Vagina (tissue), 2 donors: ENCODE results near the gene ARSH. TPM values are rescaled to one million over a fixed set of nuclear protein-coding genes. Genes with fewer than 3 reads are reported as not detected.
"Not testable (repeated sequence)": the region's sequence is repeated elsewhere in the genome, so short reads cannot be mapped to it uniquely, and the experiment has no call there.

Experiments
- DNase-seq, 2 donors: peaks; one replicate each; pipeline ENCODE4 v3.0.0-alpha.2; 2017; ENCODE audit errors: extremely low spot score in 2 of 2
- H3K27ac ChIP-seq: fragments of 200-600 bp; sonication (generic); one replicate; pipeline ENCODE4 v1.5.1; 2019
- H3K27me3 ChIP-seq: fragments of 200-600 bp; sonication (generic); one replicate; pipeline ENCODE4 v1.5.1; 2019
- H3K36me3 ChIP-seq, 2 donors: fragments of 200-600 bp; sonication (generic); one replicate each; pipeline ENCODE4 v1.5.1; 2017 to 2019
- H3K4me1 ChIP-seq: fragments of 200-600 bp; sonication (generic); one replicate; pipeline ENCODE4 v1.5.1; 2019
- H3K4me3 ChIP-seq, 2 donors: fragments of 200-600 bp; sonication (generic); 1 replicate in 1 of 2; 2 replicates in 1 of 2; pipeline ENCODE4 v1.5.1; 2016 to 2019
- H3K9me3 ChIP-seq: fragments of 200-600 bp; sonication (generic); one replicate; pipeline ENCODE4 v1.5.1; 2019
- POLR2A ChIP-seq, 2 donors: fragments of 450-650 bp; IDR thresholded peaks; one replicate each; pipeline ENCODE4 v1.6.1; 2017; ENCODE audit warnings: antibody characterized with exemption in 2 of 2, mild to moderate bottlenecking in 2 of 2, moderate library complexity in 2 of 2
- POLR2AphosphoS5 ChIP-seq, 2 donors: sonication (generic); formaldehyde crosslinking; IDR thresholded peaks; one replicate each; pipeline ENCODE4 v1.9.0; 2017; ENCODE audit warnings: antibody characterized with exemption in 2 of 2, mild to moderate bottlenecking in 2 of 2, low read depth in 1 of 2; ENCODE audit not compliant: insufficient read depth in 1 of 2
- intact Hi-C: fragments of 100-400 bp; cut with DNase I; formaldehyde crosslinking; loops from one replicate; pipeline ENCODE4 v1.15.1; 2023
- total RNA-seq: library from RNA; depleted of rRNA; stranded (reverse); fragments of >200 nt; gene quantifications from one replicate; pipeline ENCODE4 v1.2.3, GENCODE V29; 2016
- TF ChIP-seq, protein P1 (sequence below), 3 experiments: fragments of 450-650 bp in 2 of 3; fragments of 200-600 bp in 1 of 3; sonication (generic) in 1 of 3; IDR thresholded peaks; one replicate each; pipeline ENCODE4 v1.5.1; 2017 to 2019; ENCODE audit warnings: antibody characterized with exemption in 3 of 3, mild to moderate bottlenecking in 2 of 3, moderate library complexity in 2 of 3

ARSH gene
- total RNA-seq, 1 donor from 2014 or later, result not detected

- H3K9me3 ChIP-seq, result no peaks in the 10 kb centered on the region
- H3K27me3 ChIP-seq, result no peaks in the 10 kb centered on the region
- no peak for DNase-seq
- H3K4me3 ChIP-seq, result no peak overlapping the region
- no peak overlapping the region for H3K27ac ChIP-seq
- intact Hi-C loops, result no loop called here
- H3K36me3 ChIP-seq, result no peaks in the 10 kb centered on the region
- H3K4me1 ChIP-seq, result no peaks in the 10 kb centered on the region
- no peak for TF ChIP-seq POLR2AphosphoS5 (IDR thresholded peaks at IDR 0.05; ENCODE audit: insufficient read depth in 1 of 2, low read depth in 1 of 2)
- TF ChIP-seq POLR2A (IDR thresholded peaks at IDR 0.05), result no peak
- TF ChIP-seq, protein P1, sequence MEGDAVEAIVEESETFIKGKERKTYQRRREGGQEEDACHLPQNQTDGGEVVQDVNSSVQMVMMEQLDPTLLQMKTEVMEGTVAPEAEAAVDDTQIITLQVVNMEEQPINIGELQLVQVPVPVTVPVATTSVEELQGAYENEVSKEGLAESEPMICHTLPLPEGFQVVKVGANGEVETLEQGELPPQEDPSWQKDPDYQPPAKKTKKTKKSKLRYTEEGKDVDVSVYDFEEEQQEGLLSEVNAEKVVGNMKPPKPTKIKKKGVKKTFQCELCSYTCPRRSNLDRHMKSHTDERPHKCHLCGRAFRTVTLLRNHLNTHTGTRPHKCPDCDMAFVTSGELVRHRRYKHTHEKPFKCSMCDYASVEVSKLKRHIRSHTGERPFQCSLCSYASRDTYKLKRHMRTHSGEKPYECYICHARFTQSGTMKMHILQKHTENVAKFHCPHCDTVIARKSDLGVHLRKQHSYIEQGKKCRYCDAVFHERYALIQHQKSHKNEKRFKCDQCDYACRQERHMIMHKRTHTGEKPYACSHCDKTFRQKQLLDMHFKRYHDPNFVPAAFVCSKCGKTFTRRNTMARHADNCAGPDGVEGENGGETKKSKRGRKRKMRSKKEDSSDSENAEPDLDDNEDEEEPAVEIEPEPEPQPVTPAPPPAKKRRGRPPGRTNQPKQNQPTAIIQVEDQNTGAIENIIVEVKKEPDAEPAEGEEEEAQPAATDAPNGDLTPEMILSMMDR (IDR thresholded peaks at IDR 0.05), result no peak
These were observed 37.9 kb downstream of the ARSH start for GRCh38 chrX:3044196-3044595.

- Histone ChIP-seq H3K4me1 (no peaks in the 10 kb centered on the region), H3K27me3 (no peaks in the 10 kb centered on the region), H3K27ac (no peak overlapping the region), H3K9me3 (no peaks in the 10 kb centered on the region), H3K4me3 (no peak overlapping the region), H3K36me3 (no peaks in the 10 kb centered on the region)
- intact Hi-C loops, result no loop called here
- no peak for DNase-seq
- TF ChIP-seq, protein P1 (IDR thresholded peaks at IDR 0.05), result no peak
- TF ChIP-seq POLR2AphosphoS5 (IDR thresholded peaks at IDR 0.05; ENCODE audit: insufficient read depth in 1 of 2, low read depth in 1 of 2) (no peak), POLR2A (IDR thresholded peaks at IDR 0.05) (no peak)
These were observed 38.3 kb downstream of the ARSH start for GRCh38 chrX:3044671-3045070.

DNA sequence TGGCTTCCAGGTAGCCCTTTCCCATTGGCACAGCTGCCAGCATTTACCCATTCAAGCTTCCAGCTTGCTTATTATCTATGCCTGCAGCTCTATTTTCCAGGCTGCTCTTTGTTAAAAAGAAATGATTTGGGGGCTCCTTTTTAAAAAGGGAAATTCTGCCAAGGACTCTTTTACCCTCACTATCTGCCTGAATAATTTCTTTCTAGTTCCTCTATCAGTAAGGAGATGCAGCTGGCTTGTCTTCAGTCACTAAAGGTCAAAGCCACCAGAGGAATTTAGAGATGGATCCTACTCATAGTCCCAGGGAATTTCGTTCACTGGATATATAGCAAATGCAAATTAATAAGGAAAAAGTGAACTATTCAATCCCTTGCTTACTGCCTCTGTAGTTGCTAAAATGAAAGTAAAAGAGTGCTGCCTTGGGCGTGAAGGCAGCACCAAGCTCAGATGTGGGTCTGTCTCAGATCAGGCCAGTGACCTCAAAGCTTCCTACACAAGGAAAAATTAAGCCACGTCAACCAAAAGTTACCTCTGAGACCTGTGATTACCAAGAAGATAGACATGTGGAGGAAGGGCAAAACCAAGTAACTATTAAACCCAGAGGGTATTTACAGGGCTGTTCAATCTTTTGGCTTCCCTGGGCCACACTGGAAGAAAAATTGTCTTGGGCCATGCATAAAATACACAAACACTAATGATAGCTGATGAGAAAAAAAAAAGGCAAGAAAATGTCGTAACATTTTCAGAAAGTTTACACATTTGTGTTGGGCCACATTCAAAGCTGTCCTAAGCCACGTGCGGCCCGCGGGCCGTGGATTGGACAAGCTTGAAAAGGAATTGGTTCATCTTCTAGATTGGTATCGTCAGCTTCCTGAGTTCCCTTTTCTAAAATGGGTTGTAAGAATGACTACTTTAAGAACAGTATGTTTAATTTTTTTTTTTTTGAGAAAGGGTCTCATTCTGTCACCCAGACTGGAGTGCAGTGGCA, 40.2 kb downstream of the ARSH start:
- no peaks in the 10 kb centered on the region for H3K27me3 ChIP-seq
- no peaks in the 10 kb centered on the region for H3K4me1 ChIP-seq
- no peak overlapping the region for H3K4me3 ChIP-seq
- H3K36me3 ChIP-seq, result no peaks in the 10 kb centered on the region
- H3K27ac ChIP-seq, result no peak overlapping the region
- intact Hi-C loops, result no loop called here
- H3K9me3 ChIP-seq, result no peaks in the 10 kb centered on the region
- TF ChIP-seq, protein P1 (IDR thresholded peaks at IDR 0.05), result no peak
- TF ChIP-seq POLR2A (IDR thresholded peaks at IDR 0.05), result no peak
- no peak for TF ChIP-seq POLR2AphosphoS5 (IDR thresholded peaks at IDR 0.05; ENCODE audit: insufficient read depth in 1 of 2, low read depth in 1 of 2)
- no peak for DNase-seq

- H3K27ac ChIP-seq, DNase-seq, H3K9me3 ChIP-seq, H3K36me3 ChIP-seq, H3K27me3 ChIP-seq, intact Hi-C loops, H3K4me3 ChIP-seq, H3K4me1 ChIP-seq: not testable (repeated sequence)
These were observed 44.3 kb downstream of the ARSH start for GRCh38 chrX:3050523-3051175.

GRCh38 chrX:3052860-3053259, 46.5 kb downstream of the ARSH start:
- TF ChIP-seq, protein P1 (IDR thresholded peaks at IDR 0.05), result no peak
- TF ChIP-seq POLR2AphosphoS5 (IDR thresholded peaks at IDR 0.05; ENCODE audit: insufficient read depth in 1 of 2, low read depth in 1 of 2), result no peak
- TF ChIP-seq POLR2A (IDR thresholded peaks at IDR 0.05), result no peak
- no peaks in the 10 kb centered on the region for H3K9me3 ChIP-seq
- H3K4me3 ChIP-seq, result no peak overlapping the region
- no peaks in the 10 kb centered on the region for H3K27me3 ChIP-seq
- no peaks in the 10 kb centered on the region for H3K4me1 ChIP-seq
- DNase-seq, result no peak
- intact Hi-C loops, result no loop called here
- H3K36me3 ChIP-seq, result no peaks in the 10 kb centered on the region
- H3K27ac ChIP-seq, result no peak overlapping the region
